Measurements from ENCODE around the gene DCUN1D2.

DCUN1D2 gene

DNA sequence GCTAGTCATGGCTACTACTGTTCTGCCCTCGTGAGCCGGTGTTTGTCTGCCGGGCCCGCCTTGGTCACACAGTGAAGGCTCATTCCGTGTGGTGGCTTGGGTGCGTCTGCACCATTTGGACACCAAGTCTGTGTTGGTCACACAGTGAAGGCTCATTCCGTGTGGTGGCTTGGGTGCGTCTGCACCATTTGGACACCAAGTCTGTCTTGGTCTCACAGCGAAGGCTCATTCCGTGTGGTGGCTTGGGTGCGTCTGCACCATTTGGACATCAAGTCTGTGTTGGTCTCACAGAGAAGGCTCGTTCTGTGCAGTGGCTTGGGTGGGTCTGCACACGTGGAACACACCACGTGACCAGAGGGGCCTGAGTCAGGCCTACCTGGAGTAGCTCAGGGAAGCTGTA lies 29.0 kb upstream of the DCUN1D2 start:
- Histone ChIP-seq H3K9me3 (ENCODE audit: control extremely low read depth in 1 of 5, control insufficient read depth in 4 of 5, insufficient read depth in 2 of 5, low read depth in 1 of 5, low read length in 4 of 5) (no peaks in the 10 kb centered on the region), H3K4me3 (ENCODE audit: control insufficient read depth in 1 of 7, extremely low read depth in 1 of 7, insufficient read depth in 4 of 7, low read depth in 2 of 7, low read length in 6 of 7) (no peak overlapping the region), H3K4me1 (ENCODE audit: control extremely low read depth in 1 of 4, control insufficient read depth in 4 of 4, insufficient read depth in 4 of 4, low read length in 3 of 4) (peaks cover 2 to 9% (median 6%) of the 10 kb centered on the region in 4 experiments), H3K36me3 (ENCODE audit: control insufficient read depth in 4 of 4, insufficient read depth in 4 of 4, low read length in 3 of 4) (peaks cover 4 to 35% (median 24%) of the 10 kb centered on the region in 4 experiments), H3K27ac (ENCODE audit: insufficient read depth in 1 of 2, low read depth in 1 of 2, low read length in 2 of 2, poor library complexity in 1 of 2, severe bottlenecking in 2 of 2) (no peak overlapping the region), H3K27me3 (replicated peaks in 2 of 5; ENCODE audit: control insufficient read depth in 4 of 5, insufficient read depth in 5 of 5, low read length in 4 of 5) (no peaks in the 10 kb centered on the region)
- DNase-seq, result no peak
- POLR2A ChIA-PET, result no interaction called here
- CTCF ChIA-PET, result no interaction called here
- 97% methylated on average over 14 of the region's 14 CpGs for WGBS (ENCODE audit: insufficient coverage)

DNA sequence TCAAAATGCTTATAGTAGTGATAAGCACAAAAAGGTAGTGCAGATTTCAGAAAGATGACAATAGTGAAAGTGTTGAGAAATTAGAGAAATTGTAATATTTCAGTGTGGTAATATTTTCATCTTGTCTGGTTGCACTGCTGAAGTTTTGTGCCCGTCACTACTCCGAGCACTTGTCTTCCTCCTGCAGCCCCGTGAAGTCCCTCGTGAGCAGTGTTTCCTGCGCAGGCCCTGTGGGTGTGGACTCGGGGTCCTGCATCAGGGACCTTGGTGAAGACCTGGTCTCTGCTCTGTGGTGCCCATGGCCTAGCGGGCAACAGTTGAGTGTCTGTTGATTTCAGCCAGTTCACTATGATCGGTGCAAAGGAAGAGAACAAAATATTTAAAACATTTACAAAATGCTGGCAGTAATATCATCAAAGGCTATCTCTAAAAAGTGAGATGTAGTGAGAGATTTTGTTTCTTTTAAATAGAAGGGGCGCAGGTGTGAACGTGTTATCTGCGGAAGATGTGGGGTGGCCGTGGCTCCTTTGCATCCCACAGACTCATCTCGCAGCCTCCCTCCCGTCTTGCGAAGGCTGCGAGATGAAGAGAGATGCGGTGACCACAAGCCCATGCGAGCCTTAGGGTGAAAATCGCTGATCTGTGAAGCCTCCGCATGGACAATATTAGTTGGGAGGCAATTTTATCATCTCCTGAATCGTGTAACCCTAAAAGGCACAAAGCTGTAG lies 27.7 kb upstream of the DCUN1D2 start:
- no peak for DNase-seq
- no peak overlapping the region for H3K4me3 ChIP-seq (ENCODE audit: control insufficient read depth in 1 of 7, extremely low read depth in 1 of 7, insufficient read depth in 4 of 7, low read depth in 2 of 7, low read length in 6 of 7)
- H3K9me3 ChIP-seq (ENCODE audit: control extremely low read depth in 1 of 5, control insufficient read depth in 4 of 5, insufficient read depth in 2 of 5, low read depth in 1 of 5, low read length in 4 of 5), result no peaks in the 10 kb centered on the region
- peaks cover 2 to 9% (median 6%) of the 10 kb centered on the region in 4 experiments for H3K4me1 ChIP-seq (ENCODE audit: control extremely low read depth in 1 of 4, control insufficient read depth in 4 of 4, insufficient read depth in 4 of 4, low read length in 3 of 4)
- ChIA-PET CTCF (no interaction called here), POLR2A (no interaction called here)
- H3K36me3 ChIP-seq (ENCODE audit: control insufficient read depth in 4 of 4, insufficient read depth in 4 of 4, low read length in 3 of 4), result peaks cover 4 to 34% (median 23%) of the 10 kb centered on the region in 4 experiments
- WGBS (ENCODE audit: insufficient coverage), result 75% methylated on average over 19 of the region's 21 CpGs
- H3K27ac ChIP-seq (ENCODE audit: insufficient read depth in 1 of 2, low read depth in 1 of 2, low read length in 2 of 2, poor library complexity in 1 of 2, severe bottlenecking in 2 of 2), result no peak overlapping the region
- H3K27me3 ChIP-seq (replicated peaks in 2 of 5; ENCODE audit: control insufficient read depth in 4 of 5, insufficient read depth in 5 of 5, low read length in 4 of 5), result no peaks in the 10 kb centered on the region

GRCh38 chr13:113514847-113515246 lies 24.3 kb upstream of the DCUN1D2 start:
- POLR2A ChIA-PET, result no interaction called here
- H3K36me3 ChIP-seq (ENCODE audit: control insufficient read depth in 4 of 4, insufficient read depth in 4 of 4, low read length in 3 of 4), result peaks cover 9 to 34% (median 16%) of the 10 kb centered on the region in 4 experiments
- CTCF ChIA-PET, result interaction anchor here (0.9 to 2.1 kb wide), 2 partner anchors 10 to 48 kb away, joined by 3 to 6 read pairs; no protein-coding TSS in a partner anchor
- H3K27ac ChIP-seq (ENCODE audit: insufficient read depth in 1 of 2, low read depth in 1 of 2, low read length in 2 of 2, poor library complexity in 1 of 2, severe bottlenecking in 2 of 2), result no peak overlapping the region
- no peak overlapping the region for H3K4me3 ChIP-seq (ENCODE audit: control insufficient read depth in 1 of 7, extremely low read depth in 1 of 7, insufficient read depth in 4 of 7, low read depth in 2 of 7, low read length in 6 of 7)
- WGBS (ENCODE audit: insufficient coverage), result 97% methylated on average over 4 of the region's 5 CpGs
- H3K9me3 ChIP-seq (ENCODE audit: control extremely low read depth in 1 of 5, control insufficient read depth in 4 of 5, insufficient read depth in 2 of 5, low read depth in 1 of 5, low read length in 4 of 5), result no peaks in the 10 kb centered on the region
- peaks cover 2 to 9% (median 6%) of the 10 kb centered on the region in 4 experiments for H3K4me1 ChIP-seq (ENCODE audit: control extremely low read depth in 1 of 4, control insufficient read depth in 4 of 4, insufficient read depth in 4 of 4, low read length in 3 of 4)
- H3K27me3 ChIP-seq (replicated peaks in 2 of 5; ENCODE audit: control insufficient read depth in 4 of 5, insufficient read depth in 5 of 5, low read length in 4 of 5), result no peaks in the 10 kb centered on the region
- DNase-seq, result no peak

DNA sequence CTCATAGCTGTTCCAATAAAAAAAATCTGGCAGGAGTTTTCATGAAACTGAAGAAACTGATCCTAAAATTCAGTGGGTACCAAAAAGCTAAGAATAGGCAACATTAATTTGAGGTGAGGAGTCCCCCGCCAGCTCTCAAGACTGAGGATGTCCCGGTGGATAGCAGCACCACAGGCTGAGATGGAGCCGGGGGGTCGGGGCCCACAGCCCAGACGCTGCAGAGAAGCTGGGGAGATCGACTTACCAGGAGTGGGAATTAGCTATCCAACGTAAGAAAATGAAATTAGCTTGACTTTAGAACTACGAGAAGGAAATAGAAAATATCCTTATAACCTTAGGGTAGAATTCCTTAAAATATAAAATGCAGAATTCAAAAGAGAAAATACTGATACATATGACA lies 23.2 kb upstream of the DCUN1D2 start:
- no peak for DNase-seq
- 100% methylated on average over 2 of the region's 8 CpGs for WGBS (ENCODE audit: insufficient coverage)
- H3K36me3 ChIP-seq (ENCODE audit: control insufficient read depth in 4 of 4, insufficient read depth in 4 of 4, low read length in 3 of 4), result peaks cover 9 to 32% (median 14%) of the 10 kb centered on the region in 4 experiments
- H3K4me1 ChIP-seq (ENCODE audit: control extremely low read depth in 1 of 4, control insufficient read depth in 4 of 4, insufficient read depth in 4 of 4, low read length in 3 of 4), result peaks cover 2 to 10% (median 6%) of the 10 kb centered on the region in 4 experiments
- CTCF ChIA-PET, result interaction anchor here (2.1 kb wide), 1 partner anchor 49 kb away, joined by 6 read pairs; no protein-coding TSS in a partner anchor
- H3K27me3 ChIP-seq (replicated peaks in 2 of 5; ENCODE audit: control insufficient read depth in 4 of 5, insufficient read depth in 5 of 5, low read length in 4 of 5), result no peaks in the 10 kb centered on the region
- no peak overlapping the region for H3K27ac ChIP-seq (ENCODE audit: insufficient read depth in 1 of 2, low read depth in 1 of 2, low read length in 2 of 2, poor library complexity in 1 of 2, severe bottlenecking in 2 of 2)
- no peak overlapping the region for H3K4me3 ChIP-seq (ENCODE audit: control insufficient read depth in 1 of 7, extremely low read depth in 1 of 7, insufficient read depth in 4 of 7, low read depth in 2 of 7, low read length in 6 of 7)
- POLR2A ChIA-PET, result no interaction called here
- H3K9me3 ChIP-seq (ENCODE audit: control extremely low read depth in 1 of 5, control insufficient read depth in 4 of 5, insufficient read depth in 2 of 5, low read depth in 1 of 5, low read length in 4 of 5), result no peaks in the 10 kb centered on the region

DNA sequence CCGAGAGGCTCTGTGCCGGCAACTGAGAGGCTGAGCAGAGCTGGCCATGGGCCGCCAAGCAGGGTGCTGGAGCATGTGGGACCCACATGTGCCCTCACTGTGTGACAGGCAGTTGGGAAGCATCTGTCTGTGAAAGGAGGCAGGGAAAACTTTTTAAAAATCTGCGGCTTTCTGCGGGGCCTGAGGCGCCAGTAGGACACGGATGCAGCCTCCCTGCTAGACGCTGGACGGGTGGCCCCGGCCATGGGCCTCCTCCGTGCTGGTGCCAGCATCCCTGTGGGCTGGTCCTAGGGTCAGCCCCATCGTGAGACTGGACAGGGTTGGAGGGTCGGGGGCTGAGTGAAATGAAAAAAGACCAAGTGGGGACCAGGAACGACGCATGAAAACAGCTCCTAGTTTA lies 20.9 kb upstream of the DCUN1D2 start:
- Histone ChIP-seq H3K4me3 (ENCODE audit: control insufficient read depth in 1 of 7, extremely low read depth in 1 of 7, insufficient read depth in 4 of 7, low read depth in 2 of 7, low read length in 6 of 7) (no peak overlapping the region), H3K4me1 (ENCODE audit: control extremely low read depth in 1 of 4, control insufficient read depth in 4 of 4, insufficient read depth in 4 of 4, low read length in 3 of 4) (peaks cover 0 to 25% (median 5%) of the 10 kb centered on the region in 4 experiments), H3K27me3 (replicated peaks in 2 of 5; ENCODE audit: control insufficient read depth in 4 of 5, insufficient read depth in 5 of 5, low read length in 4 of 5) (no peaks in the 10 kb centered on the region), H3K27ac (ENCODE audit: insufficient read depth in 1 of 2, low read depth in 1 of 2, low read length in 2 of 2, poor library complexity in 1 of 2, severe bottlenecking in 2 of 2) (no peak overlapping the region), H3K36me3 (ENCODE audit: control insufficient read depth in 4 of 4, insufficient read depth in 4 of 4, low read length in 3 of 4) (peaks cover 9 to 26% (median 19%) of the 10 kb centered on the region in 4 experiments), H3K9me3 (ENCODE audit: control extremely low read depth in 1 of 5, control insufficient read depth in 4 of 5, insufficient read depth in 2 of 5, low read depth in 1 of 5, low read length in 4 of 5) (no peaks in the 10 kb centered on the region)
- no peak for DNase-seq
- CTCF ChIA-PET, result no interaction called here
- POLR2A ChIA-PET, result no interaction called here
- WGBS (ENCODE audit: insufficient coverage), result 95% methylated on average over 15 of the region's 15 CpGs

GRCh38 chr13:113510871-113511270 lies 20.4 kb upstream of the DCUN1D2 start:
- H3K9me3 ChIP-seq (ENCODE audit: control extremely low read depth in 1 of 5, control insufficient read depth in 4 of 5, insufficient read depth in 2 of 5, low read depth in 1 of 5, low read length in 4 of 5), result no peaks in the 10 kb centered on the region
- no peak for DNase-seq
- 99% methylated on average over 21 of the region's 21 CpGs for WGBS (ENCODE audit: insufficient coverage)
- peaks cover under 1 to 30% (median 7%) of the 10 kb centered on the region in 4 experiments for H3K4me1 ChIP-seq (ENCODE audit: control extremely low read depth in 1 of 4, control insufficient read depth in 4 of 4, insufficient read depth in 4 of 4, low read length in 3 of 4)
- CTCF ChIA-PET, result no interaction called here
- H3K27ac ChIP-seq (ENCODE audit: insufficient read depth in 1 of 2, low read depth in 1 of 2, low read length in 2 of 2, poor library complexity in 1 of 2, severe bottlenecking in 2 of 2), result no peak overlapping the region
- H3K27me3 ChIP-seq (replicated peaks in 2 of 5; ENCODE audit: control insufficient read depth in 4 of 5, insufficient read depth in 5 of 5, low read length in 4 of 5), result no peaks in the 10 kb centered on the region
- H3K36me3 ChIP-seq (ENCODE audit: control insufficient read depth in 4 of 4, insufficient read depth in 4 of 4, low read length in 3 of 4), result peaks cover 9 to 26% (median 18%) of the 10 kb centered on the region in 4 experiments
- POLR2A ChIA-PET, result no interaction called here
- no peak overlapping the region for H3K4me3 ChIP-seq (ENCODE audit: control insufficient read depth in 1 of 7, extremely low read depth in 1 of 7, insufficient read depth in 4 of 7, low read depth in 2 of 7, low read length in 6 of 7)

- H3K27me3 ChIP-seq (replicated peaks in 2 of 5; ENCODE audit: control insufficient read depth in 4 of 5, insufficient read depth in 5 of 5, low read length in 4 of 5), result no peaks in the 10 kb centered on the region
- CTCF ChIA-PET, result no interaction called here
- DNase-seq, result no peak
- H3K36me3 ChIP-seq (ENCODE audit: control insufficient read depth in 4 of 4, insufficient read depth in 4 of 4, low read length in 3 of 4), result peaks cover 9 to 26% (median 18%) of the 10 kb centered on the region in 4 experiments
- no peaks in the 10 kb centered on the region for H3K9me3 ChIP-seq (ENCODE audit: control extremely low read depth in 1 of 5, control insufficient read depth in 4 of 5, insufficient read depth in 2 of 5, low read depth in 1 of 5, low read length in 4 of 5)
- H3K4me3 ChIP-seq (ENCODE audit: control insufficient read depth in 1 of 7, extremely low read depth in 1 of 7, insufficient read depth in 4 of 7, low read depth in 2 of 7, low read length in 6 of 7), result no peak overlapping the region
- H3K27ac ChIP-seq (ENCODE audit: insufficient read depth in 1 of 2, low read depth in 1 of 2, low read length in 2 of 2, poor library complexity in 1 of 2, severe bottlenecking in 2 of 2), result no peak overlapping the region
- 96% methylated on average over 10 of the region's 10 CpGs for WGBS (ENCODE audit: insufficient coverage)
- H3K4me1 ChIP-seq (ENCODE audit: control extremely low read depth in 1 of 4, control insufficient read depth in 4 of 4, insufficient read depth in 4 of 4, low read length in 3 of 4), result peaks cover 4 to 34% (median 9%) of the 10 kb centered on the region in 4 experiments
- POLR2A ChIA-PET, result no interaction called here
These were observed 19.5 kb upstream of the DCUN1D2 start for GRCh38 chr13:113509989-113510388.

All from common myeloid progenitor, CD34-positive (primary cell).